A549 (cell line): ENCODE results near the gene KCNV2. TPM values are rescaled to one million over a fixed set of nuclear protein-coding genes. Genes with fewer than 3 reads are reported as not detected.

ENCODE experiments used
- ATAC-seq, 2 experiments: fragments of 200-7000 bp in 1 of 2; fragments of >200 bp in 1 of 2; cut with Nextera tagmentation in 1 of 2; cut with Tn5 transposase in 1 of 2; 3 replicates each; pipeline versions ENCODE4 v1.8.0 to v1.9.1; 2018 to 2020; ENCODE audit warnings: mild to moderate bottlenecking in 1 of 2, moderate library complexity in 1 of 2
- CTCF ChIA-PET: fragments of 300-600 bp; sonication (Branson Sonifier 250); formaldehyde crosslinking; extraction: SDS; loops from one replicate; lab custom pipeline; 2021; ENCODE audit warnings: antibody characterized with exemption, inconsistent platforms; lab: Yijun Ruan, JAX
- POLR2A ChIA-PET: fragments of 350-600 bp; formaldehyde crosslinking; extraction: SDS; loops from one replicate; lab custom pipeline; 2021; ENCODE audit warnings: antibody characterized with exemption, inconsistent platforms; lab: Yijun Ruan, JAX
- DNase-seq, 2 experiments: peaks; one replicate each; pipeline versions ENCODE4 v3.0.0 to v3.0.0-alpha.2; 2011 to 2016; ENCODE audit warnings: low read depth in 1 of 2, low spot score in 1 of 2
- FAIRE-seq: peaks from 2 replicates; lab custom pipeline; 2011; peaks lifted over from hg19 to GRCh38; lab: Jason Lieb, UNC
- H3K27ac ChIP-seq, 2 experiments: fragments of >200 bp; sonication (Bioruptor Twin); formaldehyde crosslinking; 3 replicates each; pipeline ENCODE4 v1.5.1; 2016 to 2017
- H3K4me1 ChIP-seq: fragments of >200 bp; sonication (Bioruptor Twin); formaldehyde crosslinking; 3 replicates; pipeline ENCODE4 v1.6.1; 2016
- H3K4me2 ChIP-seq: fragments of >200 bp; sonication (Bioruptor Twin); formaldehyde crosslinking; 3 replicates; pipeline ENCODE4 v1.6.1; 2016
- H3K4me3 ChIP-seq: fragments of >200 bp; sonication (Bioruptor Twin); formaldehyde crosslinking; 3 replicates; pipeline ENCODE4 v1.5.1; 2016
- H3K9me3 ChIP-seq: fragments of >200 bp; sonication (Bioruptor Twin); formaldehyde crosslinking; 3 replicates; pipeline ENCODE4 v1.6.1; 2016
- ATOH8 ChIP-seq: fragments of 250-450 bp; sonication (Bioruptor Pico); IDR thresholded peaks from 2 replicates; pipeline ENCODE4 v1.5.0; 2020; ENCODE audit warnings: low read depth, mild to moderate bottlenecking, moderate library complexity
- BHLHE40 ChIP-seq: IDR thresholded peaks from 2 replicates; pipeline ENCODE4 v1.6.1; 2012; ENCODE audit warnings: low read depth, low read length, inconsistent platforms
- CBX8 ChIP-seq: fragments of 200-600 bp; sonication (generic); IDR thresholded peaks from 2 replicates; pipeline ENCODE4 v1.6.1; 2016
- ELK1 ChIP-seq: fragments of 150-350 bp; IDR thresholded peaks from 2 replicates; pipeline ENCODE4 v1.6.1; 2014; ENCODE audit warnings: low read depth, mild to moderate bottlenecking, low read length
- EP300 ChIP-seq, 2 experiments: fragments of >200 bp; sonication (Bioruptor Twin); formaldehyde crosslinking; IDR thresholded peaks; 2 replicates in 1 of 2; 3 replicates in 1 of 2; pipeline ENCODE4 v1.6.1; 2016 to 2017
- ESRRA ChIP-seq: fragments of 150-350 bp; IDR thresholded peaks from 2 replicates; pipeline ENCODE4 v1.6.1; 2014; ENCODE audit warnings: mild to moderate bottlenecking, low read length, borderline replicate concordance
- FOSB ChIP-seq: fragments of 250-450 bp; sonication (Bioruptor Pico); IDR thresholded peaks from 2 replicates; pipeline ENCODE4 v1.5.0; 2020; ENCODE audit warnings: mild to moderate bottlenecking, moderate library complexity
- FOSL2 ChIP-seq, 2 experiments: fragments of 450-650 bp in 1 of 2; fragments of >200 bp in 1 of 2; sonication (Bioruptor Twin) in 1 of 2; formaldehyde crosslinking; IDR thresholded peaks; 2 replicates each; pipeline versions ENCODE4 v1.5.0 to v1.6.1; 2016 to 2020; ENCODE audit warnings: mild to moderate bottlenecking in 1 of 2, moderate library complexity in 1 of 2
- GATA3 ChIP-seq: IDR thresholded peaks from 2 replicates; pipeline ENCODE4 v1.6.1; 2012; ENCODE audit warnings: borderline replicate concordance
- HMGXB4 ChIP-seq: fragments of 250-450 bp; sonication (Bioruptor Pico); IDR thresholded peaks from 2 replicates; pipeline ENCODE4 v1.5.0; 2021; ENCODE audit warnings: mild to moderate bottlenecking, moderate library complexity, borderline replicate concordance
- HOXB13 ChIP-seq: fragments of 250-450 bp; sonication (Bioruptor Pico); IDR thresholded peaks from 2 replicates; pipeline ENCODE4 v1.5.0; 2020; ENCODE audit warnings: low read depth, mild to moderate bottlenecking, moderate library complexity
- JUN ChIP-seq, 2 experiments: fragments of >200 bp; sonication (Bioruptor Twin); formaldehyde crosslinking; IDR thresholded peaks; 2 replicates in 1 of 2; 3 replicates in 1 of 2; pipeline ENCODE4 v1.6.1; 2016 to 2017
- JUNB ChIP-seq: fragments of >200 bp; sonication (Bioruptor Twin); formaldehyde crosslinking; IDR thresholded peaks from 2 replicates; pipeline ENCODE4 v1.6.1; 2016
- KDM1A ChIP-seq: fragments of 200-600 bp; sonication (generic); IDR thresholded peaks from 2 replicates; pipeline ENCODE4 v1.6.1; 2016; ENCODE audit warnings: low read depth, mild to moderate bottlenecking
- KDM5A ChIP-seq: fragments of 200-600 bp; sonication (generic); IDR thresholded peaks from 2 replicates; pipeline ENCODE4 v1.6.1; 2016; ENCODE audit warnings: antibody characterized with exemption, mild to moderate bottlenecking
- MYC ChIP-seq: IDR thresholded peaks from 2 replicates; pipeline ENCODE4 v1.6.1; 2012; ENCODE audit warnings: mild to moderate bottlenecking, inconsistent platforms, low read length, improper control_type of control experiment, borderline replicate concordance
- NPAS2 ChIP-seq: fragments of 250-450 bp; sonication (Bioruptor Pico); IDR thresholded peaks from 2 replicates; pipeline ENCODE4 v1.8.0; 2022; ENCODE audit warnings: mild to moderate bottlenecking, moderate library complexity, borderline replicate concordance
- NR3C1 ChIP-seq: fragments of >200 bp; sonication (Bioruptor Twin); formaldehyde crosslinking; IDR thresholded peaks from 3 replicates; pipeline ENCODE4 v1.6.1; 2017
- POLR2A ChIP-seq: IDR thresholded peaks from 2 replicates; pipeline ENCODE4 v1.6.1; 2012; ENCODE audit warnings: mild to moderate bottlenecking, low read length
- POLR2AphosphoS2 ChIP-seq: conservative IDR thresholded peaks from 2 replicates; pipeline ENCODE4 v1.6.1; 2012; ENCODE audit warnings: low read length, improper control_type of control experiment, inconsistent platforms
- RAD21 ChIP-seq, 2 experiments: fragments of >200 bp in 1 of 2; sonication (Bioruptor Twin) in 1 of 2; formaldehyde crosslinking in 1 of 2; IDR thresholded peaks in 1 of 2; conservative IDR thresholded peaks in 1 of 2; 2 replicates in 1 of 2; 3 replicates in 1 of 2; pipeline ENCODE4 v1.6.1; 2012 to 2018; ENCODE audit warnings: inconsistent platforms in 1 of 2
- RFX5 ChIP-seq: fragments of 450-650 bp; IDR thresholded peaks from 2 replicates; pipeline ENCODE4 v1.7.1; 2014; ENCODE audit warnings: antibody characterized with exemption, mild to moderate bottlenecking, moderate library complexity
- SMC3 ChIP-seq: fragments of >200 bp; sonication (Bioruptor Twin); formaldehyde crosslinking; IDR thresholded peaks from 3 replicates; pipeline ENCODE4 v1.6.1; 2018; ENCODE audit warnings: inconsistent platforms
- TFCP2L1 ChIP-seq: fragments of 250-450 bp; sonication (Bioruptor Pico); IDR thresholded peaks from 2 replicates; pipeline ENCODE4 v1.5.0; 2021; ENCODE audit warnings: mild to moderate bottlenecking
- USF2 ChIP-seq: fragments of 450-650 bp; IDR thresholded peaks from 2 replicates; pipeline ENCODE4 v1.6.1; 2014; ENCODE audit warnings: antibody characterized with exemption
- ZC3H11A ChIP-seq: fragments of 450-650 bp; IDR thresholded peaks from 2 replicates; pipeline ENCODE4 v1.6.1; 2014; ENCODE audit warnings: antibody characterized with exemption, mild to moderate bottlenecking
- ZFP36 ChIP-seq: fragments of 450-650 bp; IDR thresholded peaks from 2 replicates; pipeline ENCODE4 v1.6.1; 2014; ENCODE audit warnings: borderline replicate concordance; ENCODE audit not compliant: partially characterized antibody
- ZNF302 ChIP-seq: fragments of 250-450 bp; sonication (Bioruptor Pico); IDR thresholded peaks from 2 replicates; pipeline ENCODE4 v1.9.0; 2021; ENCODE audit warnings: inconsistent platforms, mild to moderate bottlenecking, moderate library complexity
- WGBS: methylation state at CpG from one replicate; pipeline ENCODE4 v1.1.6; 2017; ENCODE audit errors: missing lambda C conversion rate; 5-methylcytosine and 5-hydroxymethylcytosine counted together
- polyA plus RNA-seq, 4 experiments: library from polyadenylated mRNA; depleted of rRNA in 3 of 4; stranded (reverse); fragments of >200 nt; fragmentation: RNase III in 1 of 4; extraction: RNeasy Plus Mini Kit Qiagen cat#74134 plus additional on column Dnase treatment in 1 of 4; gene quantifications; 2 replicates in 3 of 4; 3 replicates in 1 of 4; pipeline ENCODE4 v1.2.3, GENCODE V29; 2011 to 2017

The KCNV2 gene
- polyA plus RNA-seq, 2 of the 4 experiments (the other 2 are of a cell fraction) = not detected

- Histone ChIP-seq H3K4me1 (no peaks in the 10 kb centered on the region), H3K4me3 (no peak overlapping the region), H3K9me3 (no peaks in the 10 kb centered on the region), H3K4me2 (no peak overlapping the region), H3K27ac (no peak overlapping the region)
- FAIRE-seq = no peak
- CTCF ChIA-PET = interaction anchor here (0.6 to 1.7 kb wide), 3 partner anchors 9 to 269 kb away, joined by 3 to 6 read pairs (median 3); no protein-coding TSS in a partner anchor
- POLR2A ChIA-PET = no interaction called here
- DNase-seq = no peak
- no peak for TF ChIP-seq USF2
- TF ChIP-seq JUNB = no peak
- TF ChIP-seq BHLHE40 = no peak
- no peak for TF ChIP-seq HOXB13 (CRISPR knock-in tag)
- TF ChIP-seq RAD21 (conservative IDR thresholded peaks at IDR 0.05 in 1 of 2, IDR thresholded peaks at IDR 0.05 in 1 of 2) = no peak
- no peak for TF ChIP-seq POLR2AphosphoS2
- TF ChIP-seq KDM1A = no peak
- no peak for TF ChIP-seq RFX5
- TF ChIP-seq ATOH8 (CRISPR knock-in tag) = no peak
- no peak for TF ChIP-seq EP300 (IDR thresholded peaks at IDR 0.05)
- no peak for TF ChIP-seq HMGXB4 (CRISPR knock-in tag)
- no peak for TF ChIP-seq ZFP36
- TF ChIP-seq ELK1 = no peak
- TF ChIP-seq CBX8 = no peak
- TF ChIP-seq GATA3 = no peak
- 75% methylated on average over 9 of the region's 9 CpGs for WGBS
- ATAC-seq = no peak
These were observed 28.5 kb downstream of the KCNV2 start for GRCh38 chr9:2745560-2746380.

GRCh38 chr9:2749485-2749884 lies 32.2 kb downstream of the KCNV2 start:
- FAIRE-seq (no peak), DNase-seq (no peak), ATAC-seq (no peak)
- 96% methylated on average over 2 of the region's 2 CpGs for WGBS
- Histone ChIP-seq H3K9me3 (no peaks in the 10 kb centered on the region), H3K4me1 (no peaks in the 10 kb centered on the region), H3K27ac (no peak overlapping the region), H3K4me2 (no peak overlapping the region), H3K4me3 (no peak overlapping the region)
- POLR2A ChIA-PET = no interaction called here
- TF ChIP-seq ZFP36 = peak; percentile 6
- no peak for TF ChIP-seq MYC
- CTCF ChIA-PET = interaction anchor here (1.0 to 1.6 kb wide), 2 partner anchors 9 to 21 kb away, joined by 4 to 5 read pairs; no protein-coding TSS in a partner anchor

GRCh38 chr9:2755285-2755684 lies 38.0 kb downstream of the KCNV2 start:
- no peak overlapping the region for H3K4me3 ChIP-seq
- no peak for DNase-seq
- no peaks in the 10 kb centered on the region for H3K4me1 ChIP-seq
- no peak for FAIRE-seq
- ChIA-PET POLR2A (no interaction called here), CTCF (interaction anchor here (0.5 to 1.7 kb wide), 4 partner anchors 10 to 607 kb away, joined by 3 to 4 read pairs (median 3); no protein-coding TSS in a partner anchor)
- H3K27ac ChIP-seq = no peak overlapping the region
- ATAC-seq = no peak
- WGBS = 79% methylated on average over 1 of the region's 1 CpG
- no peak overlapping the region for H3K4me2 ChIP-seq
- H3K9me3 ChIP-seq = no peaks in the 10 kb centered on the region
- TF ChIP-seq KDM5A = no peak
- TF ChIP-seq FOSB (CRISPR knock-in tag) = no peak
- TF ChIP-seq JUN (IDR thresholded peaks at IDR 0.05) = no peak
- no peak for TF ChIP-seq SMC3
- no peak for TF ChIP-seq RAD21 (conservative IDR thresholded peaks at IDR 0.05 in 1 of 2, IDR thresholded peaks at IDR 0.05 in 1 of 2)
- no peak for TF ChIP-seq ZC3H11A
- no peak for TF ChIP-seq NR3C1
- TF ChIP-seq ESRRA = no peak
- no peak for TF ChIP-seq TFCP2L1 (CRISPR knock-in tag)
- TF ChIP-seq ZNF302 (CRISPR knock-in tag) = no peak
- TF ChIP-seq JUNB = no peak
- TF ChIP-seq POLR2A = no peak
- no peak for TF ChIP-seq POLR2AphosphoS2
- TF ChIP-seq FOSL2 (IDR thresholded peaks at IDR 0.05) = no peak
- no peak for TF ChIP-seq FOSL2 (CRISPR knock-in tag; IDR thresholded peaks at IDR 0.05)
- TF ChIP-seq ATOH8 (CRISPR knock-in tag) = no peak
- no peak for TF ChIP-seq MYC
- TF ChIP-seq ZFP36 = no peak
- TF ChIP-seq NPAS2 (CRISPR knock-in tag) = no peak
- TF ChIP-seq, all 56 proteins: peak for 0
